Measurements from ENCODE around the gene PLXDC2. TPM values are rescaled to one million over a fixed set of nuclear protein-coding genes. Genes with fewer than 3 reads are reported as not detected.
A peak's percentile ranks its signal among the peaks of the same experiment; 100 is the strongest.

PLXDC2 gene
- total RNA-seq, 3 donors from 2014 or later = 63.9 to 125 (median 101) TPM

DNA sequence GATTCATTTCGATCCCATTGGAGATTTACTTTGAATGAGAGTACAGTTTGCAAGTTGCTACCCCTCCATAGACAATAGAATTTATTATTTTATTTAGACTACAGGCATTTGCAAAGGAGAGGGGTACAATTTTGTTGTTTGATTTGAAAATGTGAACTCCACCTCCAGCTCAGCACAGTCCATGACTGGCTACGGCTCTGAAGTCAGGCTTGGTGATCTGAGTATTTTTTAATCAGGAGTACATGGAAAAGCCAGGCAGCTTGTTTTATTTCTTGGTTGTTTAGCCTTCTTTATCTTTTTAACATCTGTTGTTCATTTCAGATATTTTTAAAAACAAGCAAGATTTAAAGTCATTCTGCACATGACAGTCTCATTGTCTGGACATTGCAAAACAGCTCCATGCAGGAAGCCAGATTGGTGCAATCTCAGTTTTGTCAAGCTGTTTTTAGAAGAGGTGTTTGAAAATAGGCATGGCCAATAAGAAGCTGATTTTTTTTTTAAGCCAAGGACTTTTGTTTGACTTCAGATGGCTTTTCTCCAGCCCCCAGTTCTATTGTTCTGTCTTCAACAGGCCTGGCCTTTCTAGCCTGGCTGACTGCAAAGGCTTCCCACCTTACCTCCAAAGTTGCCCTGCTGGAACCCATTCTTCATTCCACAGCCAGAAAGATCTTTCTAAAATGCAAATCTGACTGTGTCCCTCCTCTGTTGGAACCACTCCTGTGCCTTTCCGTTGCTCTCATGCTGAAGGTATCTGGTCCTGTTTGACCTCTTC lies 12.2 kb downstream of the PLXDC2 start:
- Histone ChIP-seq H3K4me3 (no peak overlapping the region), H3K27ac (peak overlapping the region; percentile 77 to 89), H3K36me3 (no peaks in the 10 kb centered on the region), H3K9me3 (no peaks in the 10 kb centered on the region), H3K27me3 (no peaks in the 10 kb centered on the region), H3K4me1 (peaks cover 7 to 28% of the 10 kb centered on the region in 2 donors)
- TF ChIP-seq POLR2A (IDR thresholded peaks at IDR 0.05) (no peak), POLR2AphosphoS5 (IDR thresholded peaks at IDR 0.05) (peak in 2 of 3 donors; percentile 55 to 77)
- TF ChIP-seq, protein P1, sequence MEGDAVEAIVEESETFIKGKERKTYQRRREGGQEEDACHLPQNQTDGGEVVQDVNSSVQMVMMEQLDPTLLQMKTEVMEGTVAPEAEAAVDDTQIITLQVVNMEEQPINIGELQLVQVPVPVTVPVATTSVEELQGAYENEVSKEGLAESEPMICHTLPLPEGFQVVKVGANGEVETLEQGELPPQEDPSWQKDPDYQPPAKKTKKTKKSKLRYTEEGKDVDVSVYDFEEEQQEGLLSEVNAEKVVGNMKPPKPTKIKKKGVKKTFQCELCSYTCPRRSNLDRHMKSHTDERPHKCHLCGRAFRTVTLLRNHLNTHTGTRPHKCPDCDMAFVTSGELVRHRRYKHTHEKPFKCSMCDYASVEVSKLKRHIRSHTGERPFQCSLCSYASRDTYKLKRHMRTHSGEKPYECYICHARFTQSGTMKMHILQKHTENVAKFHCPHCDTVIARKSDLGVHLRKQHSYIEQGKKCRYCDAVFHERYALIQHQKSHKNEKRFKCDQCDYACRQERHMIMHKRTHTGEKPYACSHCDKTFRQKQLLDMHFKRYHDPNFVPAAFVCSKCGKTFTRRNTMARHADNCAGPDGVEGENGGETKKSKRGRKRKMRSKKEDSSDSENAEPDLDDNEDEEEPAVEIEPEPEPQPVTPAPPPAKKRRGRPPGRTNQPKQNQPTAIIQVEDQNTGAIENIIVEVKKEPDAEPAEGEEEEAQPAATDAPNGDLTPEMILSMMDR (IDR thresholded peaks at IDR 0.05) = no peak
- DNase-seq (ENCODE audit: low spot score in 2 of 2) = no peak
- intact Hi-C loops (cut with DNase I; ENCODE audit: low total_unique reads) = no loop called here

DNA sequence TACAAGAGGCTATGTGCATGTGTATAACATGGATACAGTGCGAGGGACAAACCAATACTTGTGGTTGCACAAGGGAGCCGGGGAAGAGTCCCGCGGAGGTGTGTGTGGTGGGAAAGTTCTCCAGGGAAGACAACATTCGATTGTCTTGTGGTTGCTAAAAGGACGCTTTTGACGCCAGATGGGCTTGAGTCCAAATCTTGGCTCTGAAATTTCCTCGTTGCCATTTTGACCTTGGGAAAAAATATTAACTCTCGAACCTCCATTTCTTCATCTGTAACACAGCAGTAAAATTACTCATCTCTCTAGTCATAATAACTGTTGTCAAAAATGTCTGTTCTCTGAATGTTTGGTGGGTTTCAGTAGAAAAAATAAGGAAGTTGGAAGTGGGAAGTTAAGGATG lies 16.5 kb downstream of the PLXDC2 start:
- H3K4me1 ChIP-seq = peaks cover 7 to 23% of the 10 kb centered on the region in 2 donors
- DNase-seq (ENCODE audit: low spot score in 2 of 2) = peak in 1 of 2 donors; percentile 59
- intact Hi-C loops (cut with DNase I; ENCODE audit: low total_unique reads) = no loop called here
- no peaks in the 10 kb centered on the region for H3K9me3 ChIP-seq
- peak overlapping the region in 2 of 3 donors; percentile 7 to 39 for H3K4me3 ChIP-seq
- no peaks in the 10 kb centered on the region for H3K27me3 ChIP-seq
- H3K27ac ChIP-seq = peak overlapping the region; percentile 54 to 75
- H3K36me3 ChIP-seq = no peaks in the 10 kb centered on the region
- TF ChIP-seq, protein P1 (IDR thresholded peaks at IDR 0.05) = no peak
- TF ChIP-seq POLR2AphosphoS5 (IDR thresholded peaks at IDR 0.05) (no peak), POLR2A (IDR thresholded peaks at IDR 0.05) (no peak)

- TF ChIP-seq POLR2AphosphoS5 (IDR thresholded peaks at IDR 0.05) (peak in 1 of 3 donors; percentile 26), POLR2A (IDR thresholded peaks at IDR 0.05) (no peak)
- TF ChIP-seq, protein P1 (IDR thresholded peaks at IDR 0.05) = no peak
- H3K4me1 ChIP-seq = peaks cover 3 to 17% of the 10 kb centered on the region in 2 donors
Observed at GRCh38 chr10:19833170-19833824, 17.1 kb downstream of the PLXDC2 start.

DNA sequence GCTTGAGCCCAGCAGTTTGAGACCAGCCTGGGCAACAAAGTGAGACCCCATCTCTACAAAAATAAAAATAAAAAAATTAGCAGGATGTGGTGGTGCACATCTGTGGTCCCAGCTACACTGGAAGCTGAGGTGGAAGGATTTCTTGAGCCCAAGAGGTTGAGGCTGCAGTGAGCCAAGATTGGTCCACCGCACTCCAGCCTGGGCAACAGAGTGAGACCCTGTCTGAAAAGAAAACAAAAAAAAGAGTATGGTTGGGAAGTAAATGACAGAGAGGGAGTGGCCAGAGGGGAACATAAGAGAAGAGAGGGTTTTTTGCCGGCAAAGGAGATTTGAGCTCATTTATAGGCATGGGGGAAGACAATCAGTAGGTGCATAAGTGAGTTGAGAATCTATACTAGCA lies 19.7 kb downstream of the PLXDC2 start:
- no peak for DNase-seq (ENCODE audit: low spot score in 2 of 2)
- TF ChIP-seq POLR2A (IDR thresholded peaks at IDR 0.05) (no peak), POLR2AphosphoS5 (IDR thresholded peaks at IDR 0.05) (no peak)
- TF ChIP-seq, protein P1 (IDR thresholded peaks at IDR 0.05) = no peak
- Histone ChIP-seq H3K36me3 (no peaks in the 10 kb centered on the region), H3K4me3 (no peak overlapping the region), H3K9me3 (no peaks in the 10 kb centered on the region), H3K27ac (peak overlapping the region; percentile 74 to 75), H3K27me3 (no peaks in the 10 kb centered on the region), H3K4me1 (no peaks in the 10 kb centered on the region)
- intact Hi-C loops (cut with DNase I; ENCODE audit: low total_unique reads) = no loop called here

More at GRCh38 chr10:19833170-19833824, 17.1 kb downstream of the PLXDC2 start:
- H3K9me3 ChIP-seq = no peaks in the 10 kb centered on the region
- intact Hi-C loops (cut with DNase I; ENCODE audit: low total_unique reads) = no loop called here
- H3K36me3 ChIP-seq = no peaks in the 10 kb centered on the region
- peak overlapping the region in 2 of 3 donors; percentile 7 to 39 for H3K4me3 ChIP-seq
- H3K27me3 ChIP-seq = no peaks in the 10 kb centered on the region
- H3K27ac ChIP-seq = peak overlapping the region; percentile 54 to 75
- DNase-seq (ENCODE audit: low spot score in 2 of 2) = peak in 1 of 2 donors; percentile 83

DNA sequence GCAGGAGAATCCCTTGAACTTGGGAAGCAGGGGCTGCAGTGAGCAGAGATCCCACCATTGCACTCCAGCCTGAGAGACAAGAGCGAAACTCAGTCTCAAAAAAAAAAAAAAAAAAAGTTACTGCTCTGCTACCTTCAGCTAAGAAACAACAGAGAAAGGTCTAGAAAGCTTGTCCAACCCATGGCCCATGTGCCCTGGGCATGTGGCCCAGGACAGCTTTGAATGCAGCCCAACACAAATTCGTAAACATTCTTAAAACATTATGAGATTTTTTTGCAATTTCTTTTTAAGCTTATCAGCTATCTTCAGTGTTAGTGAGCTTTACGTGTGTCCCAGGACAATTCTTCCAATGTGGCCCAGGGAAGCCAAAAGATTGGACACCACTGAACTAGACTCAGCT lies 22.9 kb downstream of the PLXDC2 start:
- intact Hi-C loops (cut with DNase I; ENCODE audit: low total_unique reads) = no loop called here
- Histone ChIP-seq H3K27me3 (no peaks in the 10 kb centered on the region), H3K4me3 (no peak overlapping the region), H3K4me1 (no peaks in the 10 kb centered on the region), H3K9me3 (no peaks in the 10 kb centered on the region), H3K36me3 (no peaks in the 10 kb centered on the region), H3K27ac (no peak overlapping the region)
- no peak for DNase-seq (ENCODE audit: low spot score in 2 of 2)
- TF ChIP-seq POLR2A (IDR thresholded peaks at IDR 0.05) (no peak), POLR2AphosphoS5 (IDR thresholded peaks at IDR 0.05) (no peak)
- TF ChIP-seq, protein P1 (IDR thresholded peaks at IDR 0.05) = no peak
